GM23338 (cell line): ENCODE data around the gene GBX1. TPM values are rescaled to one million over a fixed set of nuclear protein-coding genes. Genes with fewer than 3 reads are reported as not detected.

ENCODE experiments used
- ATAC-seq: fragments of 200-7000 bp; cut with Tn5 transposase; 3 replicates; pipeline ENCODE4 v1.9.1; 2020
- DNase-seq: peaks from one replicate; pipeline ENCODE4 v3.0.0-alpha.2; 2015; ENCODE audit warnings: low spot score
- H2AFZ ChIP-seq: fragments of 200-600 bp; sonication (generic); 2 replicates; pipeline ENCODE4 v1.8.0; 2016; ENCODE audit warnings: antibody characterized with exemption, mild to moderate bottlenecking, moderate library complexity
- H3F3A ChIP-seq: fragments of 200-600 bp; sonication (generic); replicated peaks from 2 replicates; pipeline ENCODE4 v1.8.0; 2017; ENCODE audit warnings: antibody characterized with exemption, mixed run types, low read depth
- H3K27ac ChIP-seq: fragments of 200-600 bp; sonication (generic); 2 replicates; pipeline ENCODE4 v1.6.1; 2016; ENCODE audit warnings: low read depth
- H3K27me3 ChIP-seq: fragments of 200-600 bp; sonication (generic); 2 replicates; pipeline ENCODE4 v1.8.0; 2016; ENCODE audit warnings: mild to moderate bottlenecking, mixed run types, moderate library complexity; ENCODE audit not compliant: insufficient read depth
- H3K36me3 ChIP-seq: fragments of 200-600 bp; sonication (generic); 2 replicates; pipeline ENCODE4 v1.8.0; 2016; ENCODE audit warnings: mild to moderate bottlenecking; ENCODE audit not compliant: insufficient read depth
- H3K4me1 ChIP-seq: fragments of 200-600 bp; sonication (generic); 2 replicates; pipeline ENCODE4 v1.8.0; 2016; ENCODE audit warnings: mild to moderate bottlenecking, moderate library complexity; ENCODE audit not compliant: insufficient read depth
- H3K4me2 ChIP-seq: fragments of 200-600 bp; sonication (generic); 2 replicates; pipeline ENCODE4 v1.7.1; 2017; ENCODE audit warnings: mixed run types
- H3K4me3 ChIP-seq: fragments of 200-600 bp; sonication (generic); 2 replicates; pipeline ENCODE4 v1.6.1; 2016; ENCODE audit warnings: mixed run types
- H3K79me2 ChIP-seq: fragments of 200-600 bp; sonication (generic); replicated peaks from 2 replicates; pipeline ENCODE4 v1.8.0; 2017; ENCODE audit warnings: mild to moderate bottlenecking; ENCODE audit not compliant: insufficient read depth
- H3K9me2 ChIP-seq: fragments of 200-600 bp; sonication (generic); 2 replicates; pipeline ENCODE4 v1.8.0; 2017; ENCODE audit not compliant: insufficient read depth
- H4K20me1 ChIP-seq: fragments of 200-600 bp; sonication (generic); replicated peaks from 2 replicates; pipeline ENCODE4 v1.8.0; 2017; ENCODE audit warnings: mild to moderate bottlenecking; ENCODE audit not compliant: insufficient read depth
- H3K27ac Mint-ChIP-seq: 2 replicates; pipeline ENCODE4 v1.8.0; 2020; ENCODE audit warnings: inconsistent platforms, mild to moderate bottlenecking, moderate library complexity, mixed read lengths
- H3K27me3 Mint-ChIP-seq: 3 replicates; pipeline ENCODE4 v1.8.0; 2022; ENCODE audit warnings: low read depth, mild to moderate bottlenecking, moderate library complexity, mixed read lengths, inconsistent platforms; ENCODE audit not compliant: insufficient read depth, poor library complexity
- H3K36me3 Mint-ChIP-seq: 3 replicates; pipeline ENCODE4 v1.8.0; 2021; ENCODE audit warnings: low read depth, mild to moderate bottlenecking, inconsistent platforms, moderate library complexity, mixed read lengths
- H3K4me1 Mint-ChIP-seq: 3 replicates; pipeline ENCODE4 v1.8.0; 2020; ENCODE audit warnings: mild to moderate bottlenecking, inconsistent platforms, mixed read lengths
- H3K4me3 Mint-ChIP-seq: 3 replicates; pipeline ENCODE4 v1.8.0; 2021; ENCODE audit warnings: moderate library complexity, mild to moderate bottlenecking, inconsistent platforms, mixed read lengths
- H3K9me3 Mint-ChIP-seq: 3 replicates; pipeline ENCODE4 v1.8.0; 2020; ENCODE audit warnings: moderate library complexity, mild to moderate bottlenecking, inconsistent platforms, mixed read lengths
- CREB1 ChIP-seq: fragments of 250-450 bp; sonication (Bioruptor Pico); IDR thresholded peaks from 2 replicates; pipeline ENCODE4 v1.5.0; 2020; ENCODE audit warnings: low read depth, mild to moderate bottlenecking, moderate library complexity
- CTCF ChIP-seq, 2 experiments: fragments of 200-600 bp in 1 of 2; sonication (generic) in 1 of 2; conservative IDR thresholded peaks; 2 replicates each; pipeline versions ENCODE4 v1.5.1 to v1.6.1; 2016 to 2017; ENCODE audit warnings: antibody characterized with exemption in 2 of 2, low read depth in 2 of 2, mild to moderate bottlenecking in 2 of 2, moderate library complexity in 1 of 2
- ETS1 ChIP-seq: IDR thresholded peaks from 2 replicates; pipeline ENCODE4 v1.6.1; 2016; ENCODE audit warnings: antibody characterized with exemption
- EZH2phosphoT487 ChIP-seq: fragments of 200-600 bp; sonication (generic); IDR thresholded peaks from one replicate; pipeline ENCODE4 v1.8.1; 2018; ENCODE audit warnings: antibody characterized with exemption; ENCODE audit not compliant: unreplicated experiment
- NANOG ChIP-seq: IDR thresholded peaks from 2 replicates; pipeline ENCODE4 v1.6.1; 2016; ENCODE audit warnings: antibody characterized with exemption, borderline replicate concordance
- POLR2AphosphoS5 ChIP-seq: IDR thresholded peaks from 2 replicates; pipeline ENCODE4 v1.6.1; 2016; ENCODE audit warnings: antibody characterized with exemption, low read depth
- ZNF114 ChIP-seq: fragments of 250-450 bp; sonication (Bioruptor Pico); IDR thresholded peaks from 2 replicates; pipeline ENCODE4 v1.5.0; 2020; ENCODE audit warnings: mild to moderate bottlenecking, moderate library complexity
- ZNF331 ChIP-seq: fragments of 250-450 bp; sonication (Bioruptor Pico); IDR thresholded peaks from 2 replicates; pipeline ENCODE4 v1.5.0; 2020; ENCODE audit warnings: low read depth, mild to moderate bottlenecking, moderate library complexity
- polyA plus RNA-seq: library from polyadenylated mRNA; unstranded; fragments of >200 nt; fragmentation: Nextera tagmentation; extraction: Ambion mirVana; gene quantifications from 2 replicates; pipeline ENCODE4 v1.2.1, GENCODE V29; 2016
- total RNA-seq: library from RNA; depleted of rRNA; stranded (reverse); fragments of >200 nt; shearing (Covaris generic); gene quantifications from 2 replicates; pipeline ENCODE4 v1.2.3, GENCODE V29; 2014

The GBX1 gene
- total and polyA plus RNA-seq, 2 experiments from 2014 or later: 0.24 TPM; not detected in 1

DNA sequence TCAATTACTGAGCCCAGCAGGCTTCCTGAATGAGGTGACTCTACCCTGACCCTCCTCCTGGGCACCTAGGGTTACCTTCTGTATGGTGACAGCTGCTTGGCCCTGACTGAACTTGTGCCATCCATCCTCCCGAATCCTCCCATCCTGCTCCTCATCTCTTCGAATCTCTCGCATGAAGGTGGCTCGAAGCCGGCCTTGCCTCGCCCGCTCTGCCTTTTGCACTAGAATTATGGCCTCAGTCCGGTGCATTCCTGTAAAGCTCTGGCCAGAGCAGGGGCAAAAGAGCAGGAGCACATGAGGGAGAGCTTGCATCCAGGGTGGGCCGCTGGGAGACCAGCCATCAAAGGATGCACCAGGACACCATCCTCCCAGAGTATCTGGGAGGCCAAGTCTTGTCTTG, 35.3 kb upstream of the GBX1 start:
- Histone ChIP-seq H3K4me3 (no peak overlapping the region), H3F3A (no peaks in the 10 kb centered on the region), H3K9me2 (no peaks in the 10 kb centered on the region), H3K36me3 (no peaks in the 10 kb centered on the region), H3K4me1 (no peaks in the 10 kb centered on the region), H3K4me2 (no peak overlapping the region), H2AFZ (no peak overlapping the region), H3K27ac (no peak overlapping the region), H4K20me1 (no peaks in the 10 kb centered on the region), H3K27me3 (no peaks in the 10 kb centered on the region), H3K79me2 (no peaks in the 10 kb centered on the region)
- DNase-seq (no peak), ATAC-seq (no peak)
- Mint-ChIP-seq H3K36me3 (no peaks in the 10 kb centered on the region; the same call in 2 of the 3 replicates), H3K27me3 (peaks cover 18% of the 10 kb centered on the region), H3K27ac (no peak overlapping the region), H3K9me3 (no peaks in the 10 kb centered on the region), H3K4me1 (peaks cover 5% of the 10 kb centered on the region; the same call in 1 of the 3 replicates), H3K4me3 (no peak overlapping the region)
- TF ChIP-seq CREB1 (CRISPR knock-in tag) (no peak), ZNF114 (CRISPR knock-in tag) (no peak), ZNF331 (CRISPR knock-in tag) (no peak), ETS1 (no peak), EZH2phosphoT487 (no peak), NANOG (no peak), CTCF (conservative IDR thresholded peaks at IDR 0.05; ENCODE audit: low read depth in 2 of 2) (no peak), POLR2AphosphoS5 (no peak)

DNA sequence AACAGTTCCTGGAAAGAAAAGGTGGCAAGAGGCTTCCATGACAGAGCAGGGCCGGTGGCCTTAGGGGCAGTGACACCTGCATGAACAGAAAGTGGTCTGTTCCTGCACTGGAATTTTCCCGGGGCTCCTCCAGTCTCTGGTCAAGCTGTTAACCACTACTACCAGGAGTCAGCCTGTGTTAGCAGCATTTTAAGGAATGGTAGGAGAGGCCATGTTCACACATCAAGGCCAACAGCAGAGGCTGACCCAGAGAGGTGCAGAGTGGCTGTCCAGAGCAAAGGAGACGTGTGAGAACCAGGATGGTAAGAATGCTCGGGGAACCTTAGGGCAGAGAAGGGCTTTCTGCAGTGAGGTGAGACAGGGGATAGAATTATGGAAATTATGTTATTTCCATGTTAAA, 34.3 kb upstream of the GBX1 start:
- DNase-seq: no peak
- H3K4me1 ChIP-seq: no peaks in the 10 kb centered on the region
- no peak overlapping the region for H3K4me3 Mint-ChIP-seq
- no peak overlapping the region for H2AFZ ChIP-seq
- no peak overlapping the region for H3K4me3 ChIP-seq
- H3K79me2 ChIP-seq: no peaks in the 10 kb centered on the region
- H3F3A ChIP-seq: no peaks in the 10 kb centered on the region
- no peaks in the 10 kb centered on the region for H4K20me1 ChIP-seq
- H3K9me3 Mint-ChIP-seq: no peaks in the 10 kb centered on the region
- H3K27ac ChIP-seq: no peak overlapping the region
- H3K36me3 Mint-ChIP-seq: no peaks in the 10 kb centered on the region; the same call in 2 of the 3 replicates
- H3K36me3 ChIP-seq: no peaks in the 10 kb centered on the region
- TF ChIP-seq ETS1: no peak
- H3K4me1 Mint-ChIP-seq: peaks cover 5% of the 10 kb centered on the region; the same call in 1 of the 3 replicates
- no peak for ATAC-seq
- peaks cover 12% of the 10 kb centered on the region for H3K27me3 Mint-ChIP-seq
- H3K4me2 ChIP-seq: no peak overlapping the region
- no peak overlapping the region for H3K27ac Mint-ChIP-seq
- H3K27me3 ChIP-seq: no peaks in the 10 kb centered on the region
- H3K9me2 ChIP-seq: no peaks in the 10 kb centered on the region
